ENCODE results near the gene DPP7. TPM values are rescaled to one million over a fixed set of nuclear protein-coding genes. Genes with fewer than 3 reads are reported as not detected.
A peak's percentile ranks its signal among the peaks of the same experiment; 100 is the strongest.

Gene DPP7
- total and polyA plus RNA-seq, 10 of the 15 experiments (the other 5 are each of a cell fraction or from before 2014, with no cell fraction given) = 0.68 to 245 (median 106) TPM

DNA sequence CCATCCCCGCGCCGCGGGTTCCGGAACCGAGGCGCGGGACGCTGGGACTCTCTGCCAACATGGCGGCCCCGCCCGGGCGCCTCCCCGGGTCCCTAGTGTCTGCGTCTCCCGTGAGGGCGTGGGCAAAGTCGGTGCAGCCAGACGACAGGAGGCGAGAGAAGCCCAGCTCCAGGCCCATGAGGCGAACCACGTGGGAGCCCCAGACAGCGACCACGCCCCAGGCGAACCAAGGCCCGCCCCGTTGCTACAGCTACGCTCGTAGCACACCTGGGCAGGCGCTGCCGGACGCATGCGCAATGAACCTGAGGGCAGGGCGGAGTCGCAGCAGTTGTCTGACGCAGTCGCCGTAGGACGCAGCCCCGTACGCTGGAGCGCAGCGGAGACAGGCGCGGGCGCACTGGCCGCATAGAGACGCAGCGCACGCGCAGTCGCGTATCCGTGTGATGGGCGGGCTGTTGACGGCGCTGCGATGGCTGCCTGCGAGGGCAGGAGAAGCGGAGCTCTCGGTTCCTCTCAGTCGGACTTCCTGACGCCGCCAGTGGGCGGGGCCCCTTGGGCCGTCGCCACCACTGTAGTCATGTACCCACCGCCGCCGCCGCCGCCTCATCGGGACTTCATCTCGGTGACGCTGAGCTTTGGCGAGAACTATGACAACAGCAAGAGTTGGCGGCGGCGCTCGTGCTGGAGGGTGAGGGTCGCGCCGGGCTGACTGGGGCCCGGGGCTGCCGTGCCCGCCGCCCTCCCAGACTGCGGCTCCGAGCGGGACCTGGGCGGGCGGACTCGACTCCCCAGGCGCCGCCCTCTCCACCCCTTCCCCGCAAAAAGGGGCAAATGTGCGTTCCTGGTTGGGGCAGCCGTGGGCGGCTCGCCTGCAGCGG lies 27.8 kb downstream of the DPP7 start, which contains the start of gene MAN1B1 (continued):
- TF ChIP-seq, protein P1, sequence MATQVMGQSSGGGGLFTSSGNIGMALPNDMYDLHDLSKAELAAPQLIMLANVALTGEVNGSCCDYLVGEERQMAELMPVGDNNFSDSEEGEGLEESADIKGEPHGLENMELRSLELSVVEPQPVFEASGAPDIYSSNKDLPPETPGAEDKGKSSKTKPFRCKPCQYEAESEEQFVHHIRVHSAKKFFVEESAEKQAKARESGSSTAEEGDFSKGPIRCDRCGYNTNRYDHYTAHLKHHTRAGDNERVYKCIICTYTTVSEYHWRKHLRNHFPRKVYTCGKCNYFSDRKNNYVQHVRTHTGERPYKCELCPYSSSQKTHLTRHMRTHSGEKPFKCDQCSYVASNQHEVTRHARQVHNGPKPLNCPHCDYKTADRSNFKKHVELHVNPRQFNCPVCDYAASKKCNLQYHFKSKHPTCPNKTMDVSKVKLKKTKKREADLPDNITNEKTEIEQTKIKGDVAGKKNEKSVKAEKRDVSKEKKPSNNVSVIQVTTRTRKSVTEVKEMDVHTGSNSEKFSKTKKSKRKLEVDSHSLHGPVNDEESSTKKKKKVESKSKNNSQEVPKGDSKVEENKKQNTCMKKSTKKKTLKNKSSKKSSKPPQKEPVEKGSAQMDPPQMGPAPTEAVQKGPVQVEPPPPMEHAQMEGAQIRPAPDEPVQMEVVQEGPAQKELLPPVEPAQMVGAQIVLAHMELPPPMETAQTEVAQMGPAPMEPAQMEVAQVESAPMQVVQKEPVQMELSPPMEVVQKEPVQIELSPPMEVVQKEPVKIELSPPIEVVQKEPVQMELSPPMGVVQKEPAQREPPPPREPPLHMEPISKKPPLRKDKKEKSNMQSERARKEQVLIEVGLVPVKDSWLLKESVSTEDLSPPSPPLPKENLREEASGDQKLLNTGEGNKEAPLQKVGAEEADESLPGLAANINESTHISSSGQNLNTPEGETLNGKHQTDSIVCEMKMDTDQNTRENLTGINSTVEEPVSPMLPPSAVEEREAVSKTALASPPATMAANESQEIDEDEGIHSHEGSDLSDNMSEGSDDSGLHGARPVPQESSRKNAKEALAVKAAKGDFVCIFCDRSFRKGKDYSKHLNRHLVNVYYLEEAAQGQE (IDR thresholded peaks at IDR 0.05; ENCODE audit: low read depth, low read length) = no peak
- TF ChIP-seq PAX5 (IDR thresholded peaks at IDR 0.05; ENCODE audit: borderline replicate concordance, low read depth, low read length) (peak; percentile 23; the same call in 1 of the 2 replicates), ZNF274 (IDR thresholded peaks at IDR 0.05; ENCODE audit: insufficient read depth, insufficient read length) (no peak), POLR2AphosphoS5 (IDR thresholded peaks at IDR 0.05; ENCODE audit: low read length) (peak; percentile 79), GABPA (IDR thresholded peaks at IDR 0.05; ENCODE audit: low read depth) (no peak), ZNF207 (IDR thresholded peaks at IDR 0.05; ENCODE audit: borderline replicate concordance) (no peak; the same call in 1 of the 2 replicates), ATF7 (IDR thresholded peaks at IDR 0.05; ENCODE audit: low read depth) (no peak), TCF12 (IDR thresholded peaks at IDR 0.05; ENCODE audit: low read depth, low read length) (no peak; the same call in 1 of the 2 replicates), MXI1 (IDR thresholded peaks at IDR 0.05; ENCODE audit: low read depth, low read length) (peak; percentile 99), EGR1 (IDR thresholded peaks at IDR 0.05; ENCODE audit: borderline replicate concordance in 1 of 2, low read depth in 2 of 2, low read length in 2 of 2) (no peak), SUZ12 (IDR thresholded peaks at IDR 0.05; ENCODE audit: unreplicated experiment) (no peak), YBX1 (IDR thresholded peaks at IDR 0.05) (no peak), SIX5 (IDR thresholded peaks at IDR 0.05; ENCODE audit: low read depth, low read length, severe bottlenecking) (no peak), TAF1 (IDR thresholded peaks at IDR 0.05; ENCODE audit: borderline replicate concordance, low read depth, low read length) (peak; percentile 72), HDAC2 (IDR thresholded peaks at IDR 0.05) (no peak)
- TF ChIP-seq, protein P2, sequence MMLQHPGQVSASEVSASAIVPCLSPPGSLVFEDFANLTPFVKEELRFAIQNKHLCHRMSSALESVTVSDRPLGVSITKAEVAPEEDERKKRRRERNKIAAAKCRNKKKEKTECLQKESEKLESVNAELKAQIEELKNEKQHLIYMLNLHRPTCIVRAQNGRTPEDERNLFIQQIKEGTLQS (IDR thresholded peaks at IDR 0.05; ENCODE audit: borderline replicate concordance, extremely low read depth, low read depth, low read length) = peak; percentile 39; the same call in 1 of the 2 replicates
